ENCODE data around the gene APBA1.

APBA1 gene

DNA sequence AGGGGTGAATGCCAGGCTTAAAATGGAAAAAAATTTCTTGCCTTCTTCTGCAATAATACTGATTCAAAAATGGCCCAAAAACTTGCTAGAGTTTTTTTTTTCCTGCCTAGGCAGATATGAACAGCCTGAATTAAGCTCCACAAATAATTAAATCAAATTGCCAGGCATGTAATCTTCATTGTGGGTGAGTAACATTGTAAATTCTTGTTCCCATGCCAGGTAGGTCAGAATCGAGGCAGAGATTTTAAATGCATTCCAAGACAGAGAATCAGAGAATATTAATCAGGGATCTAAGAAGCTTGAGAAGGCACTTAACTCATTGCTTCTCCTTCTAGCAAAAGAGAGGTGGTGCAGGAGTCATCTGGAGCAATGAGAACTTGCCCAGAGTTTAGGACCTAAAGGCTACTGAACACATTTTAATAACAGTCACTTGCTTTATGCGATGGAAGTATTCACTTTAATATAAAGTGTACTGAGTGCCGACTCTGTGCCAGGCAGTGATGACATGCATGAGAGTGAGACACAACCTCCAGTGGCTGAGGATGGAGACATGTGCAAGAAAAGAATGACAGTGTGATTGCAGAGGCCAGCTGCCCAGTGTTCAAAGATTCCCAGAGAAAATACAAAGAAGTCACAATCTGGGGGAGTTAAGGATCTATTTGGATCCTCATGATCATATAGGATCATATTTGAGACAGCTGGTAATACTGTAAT is 102.3 kb downstream of the APBA1 start:
- TF ChIP-seq MYC (IDR thresholded peaks at IDR 0.05; ENCODE audit: low read depth, low read length) (no peak), MAX (IDR thresholded peaks at IDR 0.05; ENCODE audit: low read depth, low read length) (no peak), POLR2A (IDR thresholded peaks at IDR 0.05; ENCODE audit: extremely low read depth, insufficient read length) (no peak)
- TF ChIP-seq, protein P1, sequence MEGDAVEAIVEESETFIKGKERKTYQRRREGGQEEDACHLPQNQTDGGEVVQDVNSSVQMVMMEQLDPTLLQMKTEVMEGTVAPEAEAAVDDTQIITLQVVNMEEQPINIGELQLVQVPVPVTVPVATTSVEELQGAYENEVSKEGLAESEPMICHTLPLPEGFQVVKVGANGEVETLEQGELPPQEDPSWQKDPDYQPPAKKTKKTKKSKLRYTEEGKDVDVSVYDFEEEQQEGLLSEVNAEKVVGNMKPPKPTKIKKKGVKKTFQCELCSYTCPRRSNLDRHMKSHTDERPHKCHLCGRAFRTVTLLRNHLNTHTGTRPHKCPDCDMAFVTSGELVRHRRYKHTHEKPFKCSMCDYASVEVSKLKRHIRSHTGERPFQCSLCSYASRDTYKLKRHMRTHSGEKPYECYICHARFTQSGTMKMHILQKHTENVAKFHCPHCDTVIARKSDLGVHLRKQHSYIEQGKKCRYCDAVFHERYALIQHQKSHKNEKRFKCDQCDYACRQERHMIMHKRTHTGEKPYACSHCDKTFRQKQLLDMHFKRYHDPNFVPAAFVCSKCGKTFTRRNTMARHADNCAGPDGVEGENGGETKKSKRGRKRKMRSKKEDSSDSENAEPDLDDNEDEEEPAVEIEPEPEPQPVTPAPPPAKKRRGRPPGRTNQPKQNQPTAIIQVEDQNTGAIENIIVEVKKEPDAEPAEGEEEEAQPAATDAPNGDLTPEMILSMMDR (IDR thresholded peaks at IDR 0.05; ENCODE audit: low read depth, low read length), result no peak
- no peak for DNase-seq (ENCODE audit: low read depth)
- H3K4me3 ChIP-seq (ENCODE audit: low read depth, low read length), result no peak overlapping the region

DNA sequence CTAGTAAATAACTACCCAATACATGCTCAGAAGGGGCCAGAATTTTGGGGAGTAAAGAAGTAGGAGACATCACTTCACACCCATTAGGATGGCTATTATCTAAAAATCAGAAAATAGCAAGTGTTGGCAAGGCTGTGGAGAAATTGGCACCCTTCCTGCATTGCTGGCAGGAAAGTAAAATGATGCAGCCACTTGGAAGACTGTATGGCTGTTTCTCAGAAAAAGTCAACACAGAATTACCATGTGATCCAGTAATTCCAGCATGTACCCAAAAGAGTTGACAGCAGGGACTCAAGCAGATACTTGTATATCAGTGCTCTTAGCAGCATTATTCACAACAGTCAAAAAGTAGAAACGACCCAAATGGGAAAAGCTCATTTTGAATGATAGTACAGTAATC is 107.6 kb downstream of the APBA1 start:
- TF ChIP-seq MAX (IDR thresholded peaks at IDR 0.05; ENCODE audit: low read depth, low read length) (no peak), POLR2A (IDR thresholded peaks at IDR 0.05; ENCODE audit: extremely low read depth, insufficient read length) (no peak), MYC (IDR thresholded peaks at IDR 0.05; ENCODE audit: low read depth, low read length) (no peak)
- TF ChIP-seq, protein P1 (IDR thresholded peaks at IDR 0.05; ENCODE audit: low read depth, low read length), result no peak

GRCh38 chr9:69559126-69559525 is 113.0 kb downstream of the APBA1 start:
- no peak overlapping the region for H3K4me3 ChIP-seq (ENCODE audit: low read depth, low read length)
- TF ChIP-seq, protein P1 (IDR thresholded peaks at IDR 0.05; ENCODE audit: low read depth, low read length), result no peak
- TF ChIP-seq POLR2A (IDR thresholded peaks at IDR 0.05; ENCODE audit: extremely low read depth, insufficient read length), result no peak
- TF ChIP-seq MYC (IDR thresholded peaks at IDR 0.05; ENCODE audit: low read depth, low read length), result no peak
- no peak for TF ChIP-seq MAX (IDR thresholded peaks at IDR 0.05; ENCODE audit: low read depth, low read length)
- DNase-seq (ENCODE audit: low read depth), result no peak

More for the DNA sequence above, 107.6 kb downstream of the APBA1 start:
- no peak for DNase-seq (ENCODE audit: low read depth)
- H3K4me3 ChIP-seq (ENCODE audit: low read depth, low read length), result no peak overlapping the region

GRCh38 chr9:69556707-69557106 is 115.5 kb downstream of the APBA1 start:
- H3K4me3 ChIP-seq (ENCODE audit: low read depth, low read length), result no peak overlapping the region
- no peak for DNase-seq (ENCODE audit: low read depth)
- TF ChIP-seq MAX (IDR thresholded peaks at IDR 0.05; ENCODE audit: low read depth, low read length) (no peak), MYC (IDR thresholded peaks at IDR 0.05; ENCODE audit: low read depth, low read length) (no peak), POLR2A (IDR thresholded peaks at IDR 0.05; ENCODE audit: extremely low read depth, insufficient read length) (no peak)
- TF ChIP-seq, protein P1 (IDR thresholded peaks at IDR 0.05; ENCODE audit: low read depth, low read length), result no peak

DNA sequence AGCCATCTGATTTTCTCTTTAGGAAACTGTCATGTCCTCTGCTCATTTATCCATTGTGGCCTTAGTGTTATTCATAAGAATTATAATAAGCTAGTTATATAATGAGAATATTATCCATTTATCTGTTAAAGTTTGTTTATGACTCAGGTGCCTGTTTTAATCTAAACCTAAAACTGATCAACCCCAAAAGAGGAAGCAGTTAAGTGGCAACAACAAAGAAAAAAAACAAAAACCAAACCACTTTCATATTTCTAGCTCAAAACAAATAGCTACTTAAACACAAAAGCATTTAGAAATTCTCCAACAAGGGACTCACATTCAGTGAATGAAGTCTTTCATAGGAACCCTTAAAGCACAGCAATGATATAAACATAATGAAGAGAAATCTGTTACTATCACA is 116.4 kb downstream of the APBA1 start:
- no peak for DNase-seq (ENCODE audit: low read depth)
- no peak overlapping the region for H3K4me3 ChIP-seq (ENCODE audit: low read depth, low read length)
- TF ChIP-seq MYC (IDR thresholded peaks at IDR 0.05; ENCODE audit: low read depth, low read length), result no peak
- no peak for TF ChIP-seq MAX (IDR thresholded peaks at IDR 0.05; ENCODE audit: low read depth, low read length)
- TF ChIP-seq, protein P1 (IDR thresholded peaks at IDR 0.05; ENCODE audit: low read depth, low read length), result no peak
- no peak for TF ChIP-seq POLR2A (IDR thresholded peaks at IDR 0.05; ENCODE audit: extremely low read depth, insufficient read length)

All from NB4 (cell line).